EL (cell line): ENCODE results near the gene LARGE1.

Source experiments
- DNase-seq: peaks from one replicate; pipeline ENCODE4 v3.0.0-alpha.2; 2016

LARGE1 gene

DNA sequence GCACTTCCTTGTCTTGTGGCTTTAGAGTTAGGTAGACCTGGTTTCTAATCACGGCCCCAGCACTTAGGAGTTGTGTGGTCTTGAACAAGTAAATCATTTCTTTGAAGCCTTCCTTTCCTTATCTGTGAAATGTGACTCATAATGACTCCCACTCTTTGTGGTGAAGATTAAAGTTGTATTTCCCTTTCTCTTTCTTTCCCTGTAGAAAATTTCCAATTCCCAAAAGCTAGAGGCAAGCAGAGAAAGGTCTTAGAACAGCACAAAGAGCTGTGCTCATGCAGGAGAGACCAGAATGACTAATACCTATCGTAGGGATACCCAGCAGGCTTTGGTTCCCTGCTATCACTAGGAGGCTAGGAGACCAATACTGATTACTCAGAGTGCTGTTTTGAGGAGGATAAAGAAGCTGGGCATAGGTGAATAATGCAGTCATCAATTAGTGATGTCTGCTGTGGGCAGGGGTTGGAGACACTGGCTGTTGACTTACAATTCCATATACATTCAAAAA, 591.4 kb downstream of the LARGE1 start:
- DNase-seq, result peak; percentile 12

DNA sequence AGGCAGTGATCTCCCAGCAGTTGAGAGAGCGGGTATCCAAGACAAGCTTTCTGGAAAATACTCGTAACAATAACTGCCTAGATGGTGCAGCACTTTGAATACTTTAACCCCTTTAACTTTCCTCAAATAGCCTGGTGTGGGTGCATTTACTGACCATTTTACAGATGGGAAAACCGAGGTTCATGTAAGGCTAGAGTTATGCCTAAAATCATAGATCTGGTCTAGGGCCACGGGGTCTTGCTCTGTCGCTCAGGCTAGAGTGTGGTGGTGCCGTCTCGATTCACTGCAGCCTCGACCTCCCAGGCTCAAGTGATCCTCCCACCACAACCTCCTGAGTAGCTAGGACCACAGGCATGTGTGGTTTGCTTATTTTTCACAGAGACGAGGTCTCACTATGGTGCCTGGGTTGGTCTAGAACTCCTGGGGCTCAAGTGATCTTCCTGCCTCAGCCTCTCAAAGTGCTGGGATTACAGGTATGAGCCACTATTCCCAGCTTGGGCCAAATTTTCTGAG, 592.9 kb downstream of the LARGE1 start:
- no peak for DNase-seq

DNA sequence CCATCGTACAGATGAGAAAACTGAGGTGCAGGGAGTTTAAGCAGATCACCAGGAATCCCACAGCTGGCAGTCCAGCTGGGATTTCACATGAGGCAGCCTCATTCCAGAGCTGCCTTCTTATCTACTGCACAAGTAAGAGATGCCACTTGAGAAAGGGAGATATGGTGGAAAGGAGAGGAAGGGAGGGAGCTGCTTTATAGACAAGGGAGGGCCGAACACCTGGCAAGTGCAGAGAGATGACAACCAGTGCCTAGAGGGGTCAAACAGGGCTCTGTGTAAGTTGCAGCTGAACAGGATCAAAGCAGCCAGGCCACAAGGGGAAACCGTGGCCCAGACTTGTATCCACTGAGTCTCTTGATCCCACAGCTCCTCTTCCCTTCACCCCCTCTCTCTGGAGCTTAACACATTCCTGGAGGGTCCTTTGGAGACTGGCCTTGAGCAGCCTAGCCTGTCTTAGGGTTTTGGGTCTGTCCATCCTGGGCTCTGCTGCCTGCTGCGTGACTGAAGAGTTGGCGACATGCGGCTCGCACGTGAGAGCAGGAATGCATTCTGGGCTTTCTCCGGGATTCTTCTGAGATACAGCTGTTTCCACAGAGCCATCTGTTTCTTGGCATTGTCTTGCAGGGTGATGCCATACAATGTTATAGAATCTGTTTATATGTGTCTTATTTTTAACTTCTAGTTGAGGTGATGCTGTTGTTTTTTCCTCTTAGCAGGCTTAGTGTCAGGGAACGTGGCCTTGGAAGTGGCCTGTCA, 593.6 kb downstream of the LARGE1 start:
- DNase-seq, result no peak

DNA sequence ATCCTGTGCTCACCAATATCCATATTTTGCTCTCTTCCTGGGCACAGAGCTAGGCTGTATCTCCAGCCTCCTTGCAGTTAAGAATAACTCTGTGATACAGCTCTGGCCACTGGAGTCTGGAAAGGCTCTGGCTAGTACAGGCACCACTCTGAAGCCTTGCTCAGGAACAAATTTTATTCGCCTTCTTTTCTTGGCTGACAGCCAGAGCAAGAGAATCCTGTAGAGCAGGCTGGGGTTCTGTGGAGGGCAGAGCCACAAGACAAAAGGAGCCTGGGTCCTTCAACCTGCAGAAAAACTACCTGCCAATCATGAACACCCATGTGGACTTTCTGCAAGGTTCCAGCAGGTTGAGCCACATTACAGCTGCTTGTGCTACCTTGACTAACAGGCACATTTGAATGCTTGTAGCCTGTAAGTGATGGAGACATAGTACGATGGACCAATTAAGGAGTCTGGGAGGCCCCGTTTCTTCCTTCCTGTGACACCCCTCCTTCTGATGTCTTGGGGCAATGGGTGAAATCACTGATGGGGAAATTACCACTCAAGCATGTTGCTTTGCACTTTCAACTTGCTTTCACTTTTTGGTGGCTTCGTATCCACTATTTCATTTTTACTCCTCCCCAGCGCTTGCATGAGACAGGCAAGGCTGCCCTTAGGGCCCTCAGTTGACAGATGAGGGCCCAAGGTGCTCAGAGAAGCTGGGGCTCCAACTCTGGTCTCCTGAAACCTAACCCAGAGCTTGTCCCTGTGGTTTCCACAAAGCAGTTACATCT, 594.9 kb downstream of the LARGE1 start:
- no peak for DNase-seq

DNA sequence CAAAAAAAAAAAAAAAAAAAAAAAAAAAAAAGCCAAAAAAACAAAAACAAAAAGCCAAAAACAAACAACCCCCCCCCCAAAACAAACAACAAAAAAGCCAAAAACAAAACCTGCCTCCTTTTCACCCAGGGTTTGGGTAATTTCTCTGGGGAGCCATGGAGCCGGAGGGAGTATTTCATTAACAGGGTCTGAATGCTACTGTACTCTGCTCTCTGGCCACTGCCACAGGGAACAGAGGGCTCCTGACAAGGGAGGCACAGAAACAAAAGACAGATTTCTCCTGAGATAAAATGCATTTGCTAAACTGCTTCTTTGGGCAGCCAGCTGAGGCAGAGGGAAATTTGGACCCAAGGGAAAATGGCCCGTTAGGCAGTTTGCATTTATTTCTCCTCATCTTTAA, 596.0 kb downstream of the LARGE1 start:
- DNase-seq, result no peak

DNA sequence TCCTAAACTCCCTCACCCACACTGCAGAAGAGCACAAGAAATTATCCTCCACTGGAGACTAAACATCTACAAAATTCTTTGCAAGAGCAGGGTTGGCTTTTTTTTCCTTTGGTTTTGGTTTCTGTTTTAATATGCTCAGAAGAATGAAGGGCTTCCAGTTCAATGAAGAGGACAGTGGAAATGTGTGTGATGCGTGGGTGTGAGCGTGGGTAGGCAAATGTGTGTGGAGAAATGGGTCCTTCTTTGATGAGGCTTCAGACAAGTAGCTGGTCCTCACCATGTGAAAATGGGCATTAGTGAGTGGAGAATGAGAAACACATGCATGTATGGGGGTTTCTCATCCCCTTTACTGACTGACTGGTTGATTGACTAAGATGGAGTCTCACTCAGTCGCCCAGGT, 598.8 kb downstream of the LARGE1 start:
- DNase-seq, result no peak

DNA sequence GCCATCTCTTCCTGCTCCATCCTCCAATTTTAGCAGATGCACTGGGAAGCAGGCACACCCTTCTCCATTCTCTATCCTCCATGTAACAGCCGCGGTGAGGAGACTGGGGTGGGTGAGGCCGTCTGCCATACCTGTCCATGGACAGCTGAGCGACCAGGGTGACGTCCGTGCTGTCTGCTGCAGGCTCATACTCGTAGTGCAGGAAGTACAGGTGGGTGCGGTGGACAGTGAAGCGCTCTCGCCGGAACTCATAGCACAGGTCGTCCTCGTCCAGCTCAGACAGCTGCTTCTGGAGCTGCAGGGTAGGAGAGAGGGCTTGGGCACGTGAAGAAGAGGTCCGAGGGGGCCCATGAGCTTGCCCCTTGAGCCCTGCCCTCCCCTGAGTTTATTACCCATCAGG, 604.3 kb downstream of the LARGE1 start:
- DNase-seq, result no peak

DNA sequence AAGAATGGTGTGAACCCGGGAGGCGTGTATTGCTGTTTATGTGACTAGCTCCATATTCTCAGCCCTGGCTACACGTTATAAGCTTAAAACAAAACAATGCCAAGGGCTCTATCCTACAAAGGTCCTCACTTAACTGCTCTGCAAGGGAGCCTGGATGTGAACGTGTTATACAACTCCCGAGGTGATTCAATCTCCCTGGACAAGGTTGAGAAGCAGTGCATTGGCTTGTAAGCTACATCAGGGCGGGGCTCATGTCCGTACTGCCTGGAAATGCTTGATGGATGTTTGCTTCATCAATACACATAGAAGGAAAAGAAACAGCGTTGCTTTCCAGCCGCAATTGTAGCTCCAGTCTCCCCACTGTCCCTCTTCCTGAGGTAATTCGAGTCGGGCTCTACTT, 605.2 kb downstream of the LARGE1 start:
- no peak for DNase-seq

DNA sequence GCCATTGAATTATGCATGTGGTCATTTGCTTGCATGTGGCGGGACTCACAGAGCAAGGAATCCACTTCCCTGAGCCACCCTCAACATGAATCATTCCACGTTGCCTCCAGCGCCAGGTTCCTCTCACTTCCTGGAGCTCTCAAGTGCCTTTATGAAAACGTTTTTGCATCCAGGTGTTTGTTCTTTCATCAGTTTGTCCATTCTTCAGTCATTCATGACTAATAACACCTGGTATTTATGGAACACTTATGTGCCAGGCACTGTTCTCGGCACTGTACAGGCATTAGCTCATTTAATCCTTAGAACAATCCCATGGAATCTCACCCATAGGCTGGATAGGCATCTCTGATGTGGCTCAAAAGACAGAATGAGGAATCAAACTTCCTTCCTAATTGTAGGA, 606.0 kb downstream of the LARGE1 start:
- DNase-seq, result no peak

DNA sequence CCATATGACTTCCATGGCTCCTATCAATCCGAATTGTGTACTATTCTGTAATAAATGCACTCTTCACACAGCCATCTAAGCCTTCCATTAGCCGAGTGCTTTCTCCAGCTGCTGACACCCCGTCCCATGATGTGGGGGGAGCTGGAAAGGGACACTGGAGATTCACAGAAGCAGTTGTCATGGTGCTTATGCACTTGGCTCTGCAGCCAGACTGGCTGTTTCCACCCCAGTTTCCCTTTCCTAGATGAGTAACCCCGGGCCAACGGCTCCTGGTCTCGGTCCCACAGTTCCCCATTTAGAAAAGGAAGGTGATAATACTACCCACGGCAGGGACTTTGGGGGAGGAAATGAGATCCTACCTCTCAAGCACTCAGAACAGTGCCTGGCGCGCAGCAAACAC, 617.2 kb downstream of the LARGE1 start:
- no peak for DNase-seq

DNA sequence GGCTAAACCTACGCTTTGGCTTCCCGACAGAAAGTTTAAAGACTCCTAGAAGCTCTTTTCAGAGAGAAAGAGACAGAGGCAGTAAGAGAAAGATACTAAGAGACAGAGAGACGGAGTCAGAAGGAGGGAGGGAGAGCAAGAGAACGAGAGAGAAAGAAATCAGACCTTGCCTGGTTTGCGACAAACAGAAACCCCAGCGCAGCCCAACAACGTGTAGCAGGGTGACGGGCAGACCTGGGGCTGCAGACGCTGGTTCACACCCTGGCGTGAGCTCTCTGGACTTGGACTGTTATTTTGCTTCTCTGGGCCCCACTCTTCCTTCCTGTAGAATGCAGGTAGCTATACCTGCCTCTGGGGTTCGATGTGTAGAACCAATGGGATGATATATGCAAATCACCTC, 617.7 kb downstream of the LARGE1 start:
- no peak for DNase-seq

DNA sequence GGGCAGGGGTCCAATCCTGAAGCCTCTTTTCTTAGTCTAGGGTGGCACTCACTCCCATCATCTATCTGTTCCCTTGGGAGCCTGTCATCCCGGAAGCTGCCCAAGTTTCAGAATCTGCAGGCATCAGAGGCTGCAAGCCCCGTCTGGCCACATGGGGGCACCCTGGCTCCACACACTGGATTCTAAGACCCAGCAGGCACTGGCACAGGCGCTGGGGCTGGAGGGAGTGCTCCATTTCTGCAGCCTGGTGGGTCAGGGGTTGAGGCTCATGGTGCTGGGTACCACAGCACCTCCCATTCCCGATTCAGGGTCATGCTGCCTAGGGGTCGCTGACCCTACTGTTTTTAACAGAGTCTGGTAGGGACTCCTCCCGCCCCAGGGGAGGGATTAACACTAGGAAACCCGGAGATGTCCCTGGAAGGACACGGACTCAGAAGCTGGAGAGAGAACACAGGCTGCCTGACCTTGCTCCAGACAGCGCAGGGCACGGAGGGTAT, 618.2 kb downstream of the LARGE1 start:
- peak; percentile 37 for DNase-seq

DNA sequence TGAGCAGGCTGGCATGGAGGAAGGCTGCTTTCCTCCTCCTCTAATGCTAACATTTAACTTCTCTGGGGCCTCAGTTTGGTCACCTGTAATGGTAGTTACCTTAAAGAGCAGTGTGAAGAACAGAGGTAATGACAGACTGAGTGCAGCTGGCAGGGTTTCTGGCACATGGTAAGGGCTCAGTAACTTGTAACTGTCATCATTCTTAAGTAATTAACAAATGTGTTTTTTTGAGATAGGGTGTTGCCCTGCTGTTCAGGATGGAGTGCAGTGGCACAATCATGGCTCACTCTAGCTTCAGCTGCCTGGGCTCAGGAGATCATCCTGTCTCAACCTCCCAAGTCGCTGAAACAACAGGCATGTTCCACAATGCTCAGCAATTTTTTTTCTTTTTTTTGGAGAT, 620.1 kb downstream of the LARGE1 start:
- no peak for DNase-seq

DNA sequence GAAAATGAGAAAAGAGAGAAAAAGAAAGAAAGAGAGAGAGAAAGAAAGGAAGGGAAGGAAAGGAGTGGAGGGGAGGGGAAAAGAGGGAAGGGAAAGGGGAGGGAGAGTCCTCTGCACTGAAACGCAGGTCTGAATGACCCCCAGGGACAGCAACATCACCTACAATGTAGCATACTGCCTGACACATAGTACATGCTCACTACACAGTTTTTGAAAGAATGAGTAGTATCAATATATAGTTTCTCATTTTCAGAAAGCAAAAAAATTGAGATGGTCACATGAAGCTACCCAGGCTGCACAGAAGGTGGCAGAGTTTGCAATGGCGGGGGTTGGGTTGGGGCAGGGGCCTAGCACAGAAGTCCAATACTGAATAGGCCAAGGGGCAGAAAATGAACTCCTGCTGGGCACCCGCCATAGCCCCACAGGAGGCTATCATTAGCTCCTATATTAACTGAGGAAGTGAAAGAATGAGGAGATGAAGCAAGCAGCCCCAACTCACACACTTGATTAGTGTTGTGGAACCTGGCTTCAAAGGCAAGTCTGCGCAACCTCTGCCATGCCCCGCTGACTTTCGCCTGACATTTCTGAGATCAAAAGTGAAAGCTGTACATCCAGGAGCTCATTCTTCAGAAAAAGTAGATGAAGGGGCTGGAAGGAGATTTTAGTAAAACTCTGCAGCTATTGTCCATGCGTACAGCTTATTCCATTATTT, 620.9 kb downstream of the LARGE1 start:
- DNase-seq, result no peak

DNA sequence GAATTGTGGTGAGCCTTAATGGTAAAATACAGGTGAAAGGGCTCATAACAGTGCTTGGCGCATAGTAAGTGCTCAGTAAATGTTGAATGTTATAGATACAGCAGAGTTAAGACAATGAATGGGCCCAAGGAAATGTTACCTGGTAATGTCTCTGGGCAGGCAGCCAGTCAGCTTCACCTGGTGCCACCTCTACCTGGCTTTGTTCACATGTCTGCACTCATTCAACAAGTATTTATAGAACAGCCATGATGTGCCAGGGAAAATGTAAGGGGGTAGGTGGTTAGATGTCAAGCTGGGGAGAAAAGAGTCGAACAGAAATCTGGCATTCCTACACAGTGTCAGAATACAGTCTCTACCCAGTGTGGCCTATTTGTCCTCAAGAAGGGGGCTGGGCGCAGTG, 623.3 kb downstream of the LARGE1 start:
- no peak for DNase-seq

DNA sequence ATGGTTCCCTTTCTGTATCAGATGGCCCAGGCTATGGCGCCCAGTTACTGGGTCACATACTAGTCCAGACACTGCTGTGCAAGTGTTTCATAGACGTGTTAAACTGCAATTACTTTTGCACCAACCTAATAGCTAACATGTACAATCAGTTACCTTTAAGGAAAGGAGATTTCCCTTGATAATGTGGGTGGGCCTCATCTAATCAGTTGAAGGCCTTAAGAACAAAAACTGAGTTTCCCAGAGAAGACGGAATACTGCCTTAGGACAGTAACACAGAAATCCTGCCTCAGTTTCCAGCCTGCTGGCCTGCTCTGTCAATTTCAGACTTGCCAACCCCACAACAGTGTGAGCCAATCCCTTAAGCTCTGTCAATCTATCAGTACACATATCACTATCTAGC, 632.2 kb downstream of the LARGE1 start:
- no peak for DNase-seq

DNA sequence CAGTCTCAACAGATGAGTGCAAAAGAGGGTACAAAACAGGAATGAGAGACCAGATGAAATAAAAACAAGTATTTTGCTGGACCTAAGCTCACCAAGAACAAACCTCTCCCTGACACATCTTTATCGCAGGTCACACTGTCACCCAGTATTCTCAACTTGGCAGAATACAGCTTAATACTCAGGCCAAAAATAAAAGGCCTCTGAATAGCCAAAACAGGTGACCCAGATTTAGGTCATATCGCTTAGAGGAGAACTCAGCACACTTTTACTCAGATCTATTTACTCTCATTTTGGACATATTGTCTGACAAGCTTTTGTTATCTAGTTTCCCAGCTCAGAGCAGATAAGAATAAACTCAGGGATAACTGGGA, 645.2 kb downstream of the LARGE1 start:
- DNase-seq, result no peak

DNA sequence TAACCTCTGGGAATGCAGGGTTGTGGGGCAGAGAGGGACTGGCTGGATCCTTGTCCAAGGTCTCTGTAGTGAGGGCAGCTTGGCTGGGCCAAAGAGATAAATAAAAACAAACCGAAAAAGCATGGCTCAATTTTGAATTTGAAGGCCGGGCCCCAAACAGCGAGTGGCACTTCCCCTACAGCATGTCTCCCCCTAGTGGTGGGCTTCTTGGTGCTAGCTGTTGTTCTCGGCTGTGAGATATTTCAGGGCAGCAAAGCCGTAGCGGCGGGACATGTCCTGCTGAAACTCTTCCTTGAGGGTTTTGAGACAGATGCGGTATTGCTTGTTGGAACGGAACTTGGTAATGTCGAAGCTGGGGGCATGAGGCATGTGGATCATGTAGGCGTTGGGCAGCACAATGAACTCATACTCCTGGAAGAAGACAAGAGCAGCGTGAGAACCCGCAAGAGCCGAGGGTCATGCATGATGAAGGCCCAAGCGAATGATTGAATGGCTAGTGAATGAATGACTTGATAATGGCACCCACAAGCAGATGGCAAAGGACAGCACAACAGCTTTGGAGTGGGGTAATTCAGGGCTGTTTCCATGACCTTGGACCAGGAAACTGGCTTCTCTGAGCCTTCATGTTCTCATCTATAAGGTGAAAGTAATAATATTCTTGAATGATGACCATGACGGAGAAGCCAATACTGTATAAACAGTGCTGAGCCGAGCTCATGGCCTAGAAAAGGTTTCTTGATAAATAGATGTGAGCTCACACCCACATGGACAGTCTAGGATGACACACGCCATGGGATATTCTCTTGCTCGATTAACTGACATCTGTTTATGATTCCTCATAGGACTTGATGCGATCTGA, 645.8 kb downstream of the LARGE1 start:
- no peak for DNase-seq

DNA sequence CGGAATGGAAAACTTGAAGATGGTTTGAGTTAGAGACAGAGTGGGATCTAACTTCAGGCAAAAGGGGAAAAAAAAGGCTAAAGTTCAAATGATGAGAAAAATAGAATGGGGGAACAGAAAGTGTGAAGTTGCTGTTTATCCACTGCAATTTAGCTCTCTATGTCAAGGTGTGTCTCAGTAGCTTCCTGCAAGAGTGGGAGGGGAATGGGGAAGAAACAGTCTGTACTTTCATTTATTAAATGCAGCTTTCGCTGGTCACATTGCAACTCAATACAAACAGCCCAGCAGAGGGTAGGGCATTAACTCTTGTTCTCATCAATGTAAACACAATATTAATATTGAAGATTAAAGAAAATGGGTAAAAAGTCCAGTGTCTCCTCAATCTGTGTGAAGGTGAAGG, 647.4 kb downstream of the LARGE1 start:
- no peak for DNase-seq

DNA sequence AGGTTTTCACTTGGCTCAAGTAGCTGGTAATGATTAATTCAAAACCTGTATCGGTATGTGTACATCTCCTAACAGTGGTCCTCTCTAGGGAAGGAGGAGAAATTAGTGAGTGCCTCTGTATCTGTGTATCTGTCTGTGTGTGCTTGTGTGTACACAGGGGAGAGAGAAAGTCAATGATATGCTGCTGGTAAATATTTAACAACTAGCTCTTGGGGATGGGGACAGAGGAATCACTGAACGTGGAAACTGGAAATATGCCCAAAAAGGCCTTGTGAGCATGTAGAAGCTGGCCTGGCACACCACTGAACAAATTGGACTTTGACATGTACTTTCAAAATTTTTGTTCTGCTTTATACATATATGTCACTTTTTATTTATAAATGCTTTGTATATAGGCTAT, 648.1 kb downstream of the LARGE1 start:
- no peak for DNase-seq

DNA sequence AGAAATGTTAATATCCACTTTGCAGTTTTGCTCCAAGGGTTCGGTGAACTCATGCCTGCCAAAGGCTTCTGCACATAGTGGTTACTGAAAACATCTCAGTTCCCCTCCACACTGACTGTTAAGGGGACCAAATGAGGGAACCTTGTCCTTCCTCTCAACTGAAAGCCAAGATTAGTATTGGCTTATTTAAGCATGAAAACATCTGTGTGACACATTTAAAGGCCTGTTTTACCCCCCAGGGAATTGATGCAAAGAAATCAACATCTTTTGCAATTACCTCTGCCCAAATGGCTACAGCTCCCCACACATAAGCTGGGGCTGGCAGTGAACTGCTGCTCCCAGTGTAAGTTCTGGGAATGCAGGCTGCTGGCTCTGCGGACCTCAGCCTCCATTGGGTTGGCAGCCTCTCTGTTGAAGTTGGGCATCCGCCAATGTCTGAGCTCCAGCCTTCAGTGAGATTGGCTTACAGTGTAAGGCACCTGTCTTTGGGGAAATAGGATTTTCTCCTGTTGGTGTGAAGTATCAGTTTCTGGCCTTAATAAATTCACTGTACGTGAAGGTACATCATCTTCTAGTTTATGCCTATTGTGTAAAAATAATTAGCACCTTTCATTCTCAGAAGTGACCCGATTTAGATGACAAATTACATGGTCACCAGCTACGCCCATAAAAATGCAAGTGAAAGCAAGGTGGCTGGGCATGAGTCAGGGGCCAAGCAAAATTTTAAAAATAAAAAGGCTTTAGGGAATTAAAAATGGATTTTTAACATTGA, 648.7 kb downstream of the LARGE1 start:
- no peak for DNase-seq

DNA sequence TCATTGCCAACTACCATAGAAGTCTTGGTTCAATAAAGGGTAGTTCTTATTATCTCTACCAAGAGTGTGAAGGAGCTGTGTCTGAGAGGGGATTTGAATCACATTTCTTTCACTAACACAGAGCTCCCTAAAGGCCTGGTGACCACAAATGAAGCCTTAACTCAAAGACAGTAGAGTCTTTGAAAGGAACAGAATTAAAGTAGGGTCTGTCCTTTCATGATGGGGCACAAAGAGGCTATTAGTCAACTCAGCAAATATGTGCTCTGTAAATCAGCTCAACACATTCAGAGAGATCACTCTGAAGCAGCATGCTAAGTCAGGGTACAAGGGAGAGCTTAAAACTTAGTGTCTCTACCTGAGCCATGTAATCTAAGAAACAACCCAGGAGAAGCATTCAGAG, 649.7 kb downstream of the LARGE1 start:
- no peak for DNase-seq
